Astrocyte (in vitro differentiated cells and primary cell): ENCODE measurements around the gene COP1. TPM values are rescaled to one million over a fixed set of nuclear protein-coding genes. Genes with fewer than 3 reads are reported as not detected.

ENCODE experiments used
- DNase-seq: peaks from one replicate; pipeline ENCODE4 v3.0.0-alpha.2; 2010; ENCODE audit warnings: low read depth
- FAIRE-seq: peaks from 2 replicates; lab custom pipeline; 2011; peaks lifted over from hg19 to GRCh38; lab: Jason Lieb, UNC
- H2AFZ ChIP-seq: 2 replicates; pipeline ENCODE4 v1.6.0; 2012; ENCODE audit warnings: low read depth, low read length, inconsistent platforms
- H3K27ac ChIP-seq: 2 replicates; pipeline ENCODE4 v1.5.1; 2011; ENCODE audit warnings: low read depth, low read length, inconsistent platforms
- H3K27me3 ChIP-seq: 2 replicates; pipeline ENCODE4 v1.6.0; 2011; ENCODE audit warnings: low read length, inconsistent platforms; ENCODE audit not compliant: insufficient read depth
- H3K36me3 ChIP-seq: 2 replicates; pipeline ENCODE4 v1.5.1; 2011; ENCODE audit warnings: low read length, inconsistent platforms; ENCODE audit not compliant: insufficient read depth
- H3K4me1 ChIP-seq: 2 replicates; pipeline ENCODE4 v1.5.1; 2011; ENCODE audit warnings: low read length, inconsistent platforms; ENCODE audit not compliant: insufficient read depth
- H3K4me2 ChIP-seq: 2 replicates; pipeline ENCODE4 v1.6.0; 2012; ENCODE audit warnings: low read length, inconsistent platforms
- H3K4me3 ChIP-seq: 2 replicates; pipeline ENCODE4 v1.5.1; 2011; ENCODE audit warnings: low read depth, mild to moderate bottlenecking, low read length, inconsistent platforms; ENCODE audit not compliant: insufficient read depth
- H3K79me2 ChIP-seq: 2 replicates; pipeline ENCODE4 v1.6.0; 2012; ENCODE audit warnings: mild to moderate bottlenecking, low read length, inconsistent platforms; ENCODE audit not compliant: insufficient read depth
- H3K9ac ChIP-seq: 2 replicates; pipeline ENCODE4 v1.6.0; 2012; ENCODE audit warnings: mild to moderate bottlenecking, low read length, inconsistent platforms
- H3K9me3 ChIP-seq: 2 replicates; pipeline ENCODE4 v1.5.1; 2012; ENCODE audit warnings: low read depth, mild to moderate bottlenecking, low read length, inconsistent platforms; ENCODE audit not compliant: insufficient read depth
- H4K20me1 ChIP-seq: 2 replicates; pipeline ENCODE4 v1.6.0; 2012; ENCODE audit warnings: low read length, inconsistent platforms; ENCODE audit not compliant: insufficient read depth
- H3K27ac Mint-ChIP-seq: one replicate; pipeline ENCODE4 v1.8.0; 2021; ENCODE audit warnings: mild to moderate bottlenecking, mixed read lengths; ENCODE audit not compliant: unreplicated experiment
- H3K27me3 Mint-ChIP-seq: one replicate; pipeline ENCODE4 v1.8.0; 2021; ENCODE audit warnings: low read depth, mixed read lengths; ENCODE audit not compliant: unreplicated experiment
- H3K36me3 Mint-ChIP-seq: one replicate; pipeline ENCODE4 v1.8.0; 2021; ENCODE audit warnings: low read depth, mixed read lengths; ENCODE audit not compliant: unreplicated experiment
- H3K4me1 Mint-ChIP-seq: one replicate; pipeline ENCODE4 v1.8.0; 2021; ENCODE audit warnings: low read depth, mixed read lengths; ENCODE audit not compliant: unreplicated experiment
- H3K4me3 Mint-ChIP-seq: one replicate; pipeline ENCODE4 v1.8.0; 2021; ENCODE audit warnings: mild to moderate bottlenecking, moderate library complexity, mixed read lengths; ENCODE audit not compliant: unreplicated experiment
- H3K9me3 Mint-ChIP-seq: one replicate; pipeline ENCODE4 v1.8.0; 2021; ENCODE audit warnings: mild to moderate bottlenecking, mixed read lengths; ENCODE audit not compliant: unreplicated experiment
- EZH2 ChIP-seq: IDR thresholded peaks from 2 replicates; pipeline ENCODE4 v1.6.1; 2012; ENCODE audit warnings: mild to moderate bottlenecking, low read length, inconsistent platforms; ENCODE audit not compliant: insufficient read depth
- total RNA-seq: library from RNA; stranded (reverse); gene quantifications from 2 replicates; pipeline ENCODE4 v1.2.1, GENCODE V29; 2021
- TF ChIP-seq, protein P1 (sequence below): IDR thresholded peaks from 2 replicates; pipeline ENCODE4 v1.5.1; 2011; ENCODE audit warnings: low read depth, mild to moderate bottlenecking, inconsistent platforms, low read length, moderate library complexity; ENCODE audit not compliant: insufficient read depth

The COP1 gene
- total RNA-seq, 1 donor from 2014 or later: 45.9 TPM

- Histone ChIP-seq H3K9ac (no peak overlapping the region), H3K79me2 (no peaks in the 10 kb centered on the region), H2AFZ (no peak overlapping the region), H3K4me1 (no peaks in the 10 kb centered on the region), H3K27me3 (no peaks in the 10 kb centered on the region), H3K36me3 (no peaks in the 10 kb centered on the region), H4K20me1 (no peaks in the 10 kb centered on the region), H3K4me2 (no peak overlapping the region), H3K9me3 (no peaks in the 10 kb centered on the region), H3K4me3 (no peak overlapping the region), H3K27ac (no peak overlapping the region)
- H3K9me3 Mint-ChIP-seq: peaks cover 4% of the 10 kb centered on the region
- TF ChIP-seq, protein P1, sequence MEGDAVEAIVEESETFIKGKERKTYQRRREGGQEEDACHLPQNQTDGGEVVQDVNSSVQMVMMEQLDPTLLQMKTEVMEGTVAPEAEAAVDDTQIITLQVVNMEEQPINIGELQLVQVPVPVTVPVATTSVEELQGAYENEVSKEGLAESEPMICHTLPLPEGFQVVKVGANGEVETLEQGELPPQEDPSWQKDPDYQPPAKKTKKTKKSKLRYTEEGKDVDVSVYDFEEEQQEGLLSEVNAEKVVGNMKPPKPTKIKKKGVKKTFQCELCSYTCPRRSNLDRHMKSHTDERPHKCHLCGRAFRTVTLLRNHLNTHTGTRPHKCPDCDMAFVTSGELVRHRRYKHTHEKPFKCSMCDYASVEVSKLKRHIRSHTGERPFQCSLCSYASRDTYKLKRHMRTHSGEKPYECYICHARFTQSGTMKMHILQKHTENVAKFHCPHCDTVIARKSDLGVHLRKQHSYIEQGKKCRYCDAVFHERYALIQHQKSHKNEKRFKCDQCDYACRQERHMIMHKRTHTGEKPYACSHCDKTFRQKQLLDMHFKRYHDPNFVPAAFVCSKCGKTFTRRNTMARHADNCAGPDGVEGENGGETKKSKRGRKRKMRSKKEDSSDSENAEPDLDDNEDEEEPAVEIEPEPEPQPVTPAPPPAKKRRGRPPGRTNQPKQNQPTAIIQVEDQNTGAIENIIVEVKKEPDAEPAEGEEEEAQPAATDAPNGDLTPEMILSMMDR: no peak
- no peak for TF ChIP-seq EZH2
- FAIRE-seq: no peak
- H3K27me3 Mint-ChIP-seq: peaks cover 10% of the 10 kb centered on the region
- peaks cover 5% of the 10 kb centered on the region for H3K4me1 Mint-ChIP-seq
- DNase-seq: no peak
- H3K4me3 Mint-ChIP-seq: no peak overlapping the region
- peaks cover 27% of the 10 kb centered on the region for H3K36me3 Mint-ChIP-seq
- no peak overlapping the region for H3K27ac Mint-ChIP-seq
Observed at GRCh38 chr1:175901076-175901836, 305.8 kb downstream of the COP1 start.

GRCh38 chr1:175900171-175900570 is 306.9 kb downstream of the COP1 start:
- peaks cover 5% of the 10 kb centered on the region for H3K4me1 Mint-ChIP-seq
- TF ChIP-seq EZH2: no peak
- TF ChIP-seq, protein P1: no peak
- Histone ChIP-seq H3K36me3 (no peaks in the 10 kb centered on the region), H3K79me2 (no peaks in the 10 kb centered on the region), H3K27ac (no peak overlapping the region), H3K9me3 (no peaks in the 10 kb centered on the region), H3K9ac (no peak overlapping the region), H3K27me3 (no peaks in the 10 kb centered on the region), H3K4me2 (no peak overlapping the region), H2AFZ (no peak overlapping the region), H3K4me3 (no peak overlapping the region), H3K4me1 (no peaks in the 10 kb centered on the region), H4K20me1 (no peaks in the 10 kb centered on the region)
- FAIRE-seq: no peak
- DNase-seq: no peak
- H3K36me3 Mint-ChIP-seq: peaks cover 31% of the 10 kb centered on the region
- H3K27me3 Mint-ChIP-seq: peaks cover 10% of the 10 kb centered on the region
- peaks cover 4% of the 10 kb centered on the region for H3K9me3 Mint-ChIP-seq
- H3K27ac Mint-ChIP-seq: no peak overlapping the region
- no peak overlapping the region for H3K4me3 Mint-ChIP-seq

GRCh38 chr1:175895966-175896365 is 311.1 kb downstream of the COP1 start:
- H3K27me3 Mint-ChIP-seq: peaks cover 8% of the 10 kb centered on the region
- FAIRE-seq: no peak
- no peaks in the 10 kb centered on the region for H3K27me3 ChIP-seq

More at GRCh38 chr1:175895966-175896365, 311.1 kb downstream of the COP1 start:
- Mint-ChIP-seq H3K36me3 (peaks cover 25% of the 10 kb centered on the region), H3K4me3 (no peak overlapping the region), H3K27ac (no peak overlapping the region), H3K9me3 (peaks cover 6% of the 10 kb centered on the region), H3K4me1 (peaks cover 5% of the 10 kb centered on the region)
- Histone ChIP-seq H3K4me2 (no peak overlapping the region), H3K4me3 (no peak overlapping the region), H3K36me3 (no peaks in the 10 kb centered on the region), H3K4me1 (no peaks in the 10 kb centered on the region), H2AFZ (no peak overlapping the region), H3K79me2 (no peaks in the 10 kb centered on the region), H3K27ac (no peak overlapping the region), H4K20me1 (no peaks in the 10 kb centered on the region), H3K9me3 (no peaks in the 10 kb centered on the region), H3K9ac (no peak overlapping the region)
- no peak for DNase-seq
- TF ChIP-seq EZH2: no peak
- TF ChIP-seq, protein P1: no peak
